Measurements from ENCODE around the gene TBL3.

Gene TBL3

DNA sequence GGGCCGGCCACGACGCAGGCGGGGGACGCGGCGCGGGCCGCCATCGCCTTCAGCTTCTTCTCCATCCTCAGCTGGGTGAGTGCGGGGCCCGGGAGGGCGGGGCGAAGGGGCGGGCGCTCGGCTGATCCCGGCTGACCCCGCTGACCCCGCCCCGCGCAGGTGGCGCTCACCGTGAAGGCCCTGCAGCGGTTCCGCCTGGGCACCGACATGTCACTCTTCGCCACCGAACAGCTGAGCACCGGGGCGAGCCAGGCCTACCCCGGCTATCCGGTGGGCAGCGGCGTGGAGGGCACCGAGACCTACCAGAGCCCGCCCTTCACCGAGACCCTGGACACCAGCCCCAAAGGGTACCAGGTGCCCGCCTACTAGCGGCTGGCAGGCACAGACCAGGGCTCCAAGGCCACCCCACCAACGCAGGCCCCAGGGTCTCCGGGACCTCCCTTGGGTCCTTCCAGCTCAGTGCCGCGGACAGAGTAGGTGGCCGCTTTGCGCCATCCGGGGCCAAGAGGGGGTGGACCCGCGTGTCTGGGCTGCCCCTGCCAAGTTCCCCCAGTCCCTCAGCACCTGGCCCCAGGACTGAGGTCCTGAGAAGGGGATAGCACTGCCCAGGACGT is 21.0 kb downstream of the TBL3 start:
- DNase-seq, result no peak
- Histone ChIP-seq H3K36me3 (replicated peaks) (peaks cover 13% of the 10 kb centered on the region), H3K27me3 (replicated peaks) (peaks cover 21% of the 10 kb centered on the region), H3K27ac (no peak overlapping the region), H3K4me3 (ENCODE audit: low read depth, low read length) (no peak overlapping the region)
- in situ Hi-C loops (cut with HindIII; ENCODE audit: low pct_ligation_motif_present, low sequenced_read_pairs), result no loop called here
- TF ChIP-seq, protein P1, sequence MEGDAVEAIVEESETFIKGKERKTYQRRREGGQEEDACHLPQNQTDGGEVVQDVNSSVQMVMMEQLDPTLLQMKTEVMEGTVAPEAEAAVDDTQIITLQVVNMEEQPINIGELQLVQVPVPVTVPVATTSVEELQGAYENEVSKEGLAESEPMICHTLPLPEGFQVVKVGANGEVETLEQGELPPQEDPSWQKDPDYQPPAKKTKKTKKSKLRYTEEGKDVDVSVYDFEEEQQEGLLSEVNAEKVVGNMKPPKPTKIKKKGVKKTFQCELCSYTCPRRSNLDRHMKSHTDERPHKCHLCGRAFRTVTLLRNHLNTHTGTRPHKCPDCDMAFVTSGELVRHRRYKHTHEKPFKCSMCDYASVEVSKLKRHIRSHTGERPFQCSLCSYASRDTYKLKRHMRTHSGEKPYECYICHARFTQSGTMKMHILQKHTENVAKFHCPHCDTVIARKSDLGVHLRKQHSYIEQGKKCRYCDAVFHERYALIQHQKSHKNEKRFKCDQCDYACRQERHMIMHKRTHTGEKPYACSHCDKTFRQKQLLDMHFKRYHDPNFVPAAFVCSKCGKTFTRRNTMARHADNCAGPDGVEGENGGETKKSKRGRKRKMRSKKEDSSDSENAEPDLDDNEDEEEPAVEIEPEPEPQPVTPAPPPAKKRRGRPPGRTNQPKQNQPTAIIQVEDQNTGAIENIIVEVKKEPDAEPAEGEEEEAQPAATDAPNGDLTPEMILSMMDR (IDR thresholded peaks at IDR 0.05; ENCODE audit: low read depth, low read length, missing control alignments), result no peak

DNA sequence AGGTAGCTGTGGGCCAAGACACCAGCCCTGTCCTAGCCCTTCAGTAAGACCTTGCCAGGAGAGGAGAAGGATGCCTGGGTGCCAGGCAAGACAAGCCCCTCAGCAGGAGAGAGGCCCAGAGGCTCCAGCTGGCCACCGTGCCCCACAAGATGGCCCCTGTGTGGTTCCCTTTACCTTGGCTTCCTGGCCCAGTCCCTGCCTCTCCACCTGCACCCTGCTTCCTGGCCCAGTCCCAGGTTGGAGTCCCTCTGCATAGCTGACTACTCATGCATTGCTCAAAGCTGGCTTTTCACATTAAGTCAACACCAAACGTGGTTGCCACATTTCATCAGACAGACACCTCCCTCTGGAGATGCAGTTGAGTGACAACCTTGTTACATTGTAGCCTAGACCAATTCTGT is 21.9 kb downstream of the TBL3 start:
- TF ChIP-seq, protein P1 (IDR thresholded peaks at IDR 0.05; ENCODE audit: low read depth, low read length, missing control alignments), result no peak
- Histone ChIP-seq H3K27me3 (replicated peaks) (peaks cover 20% of the 10 kb centered on the region), H3K36me3 (replicated peaks) (peaks cover 22% of the 10 kb centered on the region), H3K4me3 (ENCODE audit: low read depth, low read length) (no peak overlapping the region), H3K27ac (no peak overlapping the region)
- no peak for DNase-seq
- in situ Hi-C loops (cut with HindIII; ENCODE audit: low pct_ligation_motif_present, low sequenced_read_pairs), result no loop called here

DNA sequence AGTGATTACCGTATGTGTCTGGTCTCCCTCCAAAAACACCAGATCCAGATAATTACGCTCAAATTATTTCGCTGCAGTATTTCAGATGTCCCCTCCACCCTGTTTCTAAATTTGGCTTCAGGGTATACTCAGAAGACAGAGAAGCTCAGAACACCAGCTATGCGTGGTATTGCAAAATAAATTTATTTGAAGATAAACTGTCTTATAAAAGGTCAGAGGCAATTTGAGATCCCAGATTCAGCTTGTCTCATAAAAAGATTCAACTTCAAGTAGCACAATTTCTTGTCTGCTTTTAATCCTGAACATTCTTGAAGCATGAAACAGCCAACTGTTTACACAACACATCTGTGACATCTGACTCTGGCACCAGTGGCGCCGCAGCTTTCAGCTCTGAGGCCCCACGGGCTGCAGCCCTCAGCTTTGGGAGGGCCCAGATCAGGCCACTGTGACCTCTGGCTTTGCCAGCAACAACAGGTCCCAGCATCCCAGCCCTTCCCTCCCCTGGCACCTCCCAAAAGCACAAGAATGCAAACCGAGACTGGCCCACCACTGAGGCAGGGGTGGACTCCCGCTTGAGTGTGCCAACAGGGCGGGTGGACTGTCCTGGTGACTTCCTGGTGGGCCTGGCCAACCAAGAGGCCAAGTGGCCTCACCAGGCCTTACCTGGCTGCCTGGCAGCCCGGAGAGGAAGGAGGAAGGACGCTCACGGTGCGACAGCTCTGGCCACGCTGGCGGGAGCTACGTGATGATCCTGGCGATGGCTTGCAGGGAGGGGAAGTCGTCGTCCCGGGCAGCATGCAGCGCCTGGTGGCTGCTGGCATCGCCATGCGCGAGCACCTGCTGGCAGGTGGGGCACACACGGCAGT is 25.9 kb downstream of the TBL3 start:
- DNase-seq, result no peak
- H3K36me3 ChIP-seq (replicated peaks), result peaks cover 60% of the 10 kb centered on the region
- TF ChIP-seq, protein P1 (IDR thresholded peaks at IDR 0.05; ENCODE audit: low read depth, low read length, missing control alignments), result no peak
- in situ Hi-C loops (cut with HindIII; ENCODE audit: low pct_ligation_motif_present, low sequenced_read_pairs), result no loop called here
- H3K27ac ChIP-seq, result no peak overlapping the region
- H3K4me3 ChIP-seq (ENCODE audit: low read depth, low read length), result no peak overlapping the region
- no peaks in the 10 kb centered on the region for H3K27me3 ChIP-seq (replicated peaks)

DNA sequence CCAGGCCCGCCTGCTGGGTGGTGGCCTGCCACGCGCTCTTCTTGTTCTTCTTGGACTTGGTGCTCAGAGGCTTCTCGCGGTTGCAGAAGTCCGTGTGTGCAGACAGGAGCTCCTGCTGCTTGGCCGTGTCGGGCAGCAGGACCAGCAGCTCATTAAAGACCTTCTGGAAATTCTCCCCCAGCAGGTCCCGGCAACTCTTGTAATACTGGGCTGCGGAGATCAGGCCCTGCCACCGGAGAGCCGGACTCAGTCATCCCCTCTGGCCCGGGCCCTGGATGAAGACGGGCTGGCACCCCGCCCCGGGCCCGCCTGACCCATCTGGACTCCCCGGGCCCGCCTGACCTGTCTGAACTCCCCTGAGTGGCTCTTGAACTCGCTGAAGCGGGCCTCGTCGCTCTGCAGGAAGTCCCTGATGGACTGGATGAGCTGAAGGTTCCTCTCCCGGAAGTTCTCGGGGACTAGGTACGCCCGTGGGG is 26.5 kb downstream of the TBL3 start:
- Histone ChIP-seq H3K27me3 (replicated peaks) (no peaks in the 10 kb centered on the region), H3K4me3 (ENCODE audit: low read depth, low read length) (no peak overlapping the region), H3K27ac (no peak overlapping the region), H3K36me3 (replicated peaks) (peaks cover 67% of the 10 kb centered on the region)
- DNase-seq, result no peak
- TF ChIP-seq, protein P1 (IDR thresholded peaks at IDR 0.05; ENCODE audit: low read depth, low read length, missing control alignments), result no peak
- in situ Hi-C loops (cut with HindIII; ENCODE audit: low pct_ligation_motif_present, low sequenced_read_pairs), result no loop called here

DNA sequence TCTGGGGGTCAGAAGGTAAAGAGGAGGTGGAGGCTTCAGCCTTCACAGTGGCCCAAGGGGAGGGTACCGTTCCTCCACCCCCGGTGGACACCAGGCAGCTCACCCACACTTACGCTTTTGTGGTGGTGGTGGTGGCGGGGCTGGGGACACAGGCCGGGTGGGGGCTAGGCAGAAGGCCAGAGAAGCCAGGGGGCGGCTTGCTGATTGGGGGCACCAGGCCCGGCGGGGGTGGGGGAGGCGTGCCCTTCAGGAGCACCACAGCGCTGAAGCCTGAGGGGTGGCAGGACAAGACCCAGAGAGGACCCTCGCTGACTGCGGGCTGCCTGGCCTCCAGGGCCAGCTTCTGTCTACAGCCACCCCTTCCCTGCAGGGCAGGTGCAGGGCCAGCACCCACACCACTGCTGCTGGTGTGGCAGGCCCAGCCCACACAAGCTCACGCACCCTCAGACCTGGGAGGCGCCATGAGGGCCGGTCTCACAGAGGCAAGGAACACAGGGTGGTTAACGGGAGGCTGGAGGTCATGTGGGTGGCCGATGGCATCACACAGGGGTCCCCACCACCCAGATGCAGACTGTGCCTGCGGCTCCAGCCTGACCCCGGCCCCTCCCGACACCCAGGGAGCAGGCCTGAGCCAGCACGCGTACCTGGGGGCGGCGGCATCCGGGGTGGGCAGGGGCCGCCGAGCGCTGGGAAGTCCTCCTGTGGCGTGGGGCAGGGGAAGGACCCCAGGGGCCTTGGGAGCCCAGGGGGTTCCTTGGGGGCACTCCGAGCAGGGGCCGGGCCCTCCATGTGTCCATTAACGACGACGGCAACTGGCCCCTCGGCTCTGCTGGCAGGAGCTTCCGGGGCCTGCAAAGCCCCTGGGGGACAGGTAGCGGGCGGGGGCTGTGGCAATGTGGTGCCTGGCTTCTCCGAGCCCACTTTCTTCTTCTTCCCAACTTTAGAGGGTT is 27.3 kb downstream of the TBL3 start:
- TF ChIP-seq, protein P1 (IDR thresholded peaks at IDR 0.05; ENCODE audit: low read depth, low read length, missing control alignments), result no peak
- in situ Hi-C loops (cut with HindIII; ENCODE audit: low pct_ligation_motif_present, low sequenced_read_pairs), result no loop called here
- Histone ChIP-seq H3K27ac (no peak overlapping the region), H3K27me3 (replicated peaks) (no peaks in the 10 kb centered on the region), H3K4me3 (ENCODE audit: low read depth, low read length) (no peak overlapping the region), H3K36me3 (replicated peaks) (peaks cover 69% of the 10 kb centered on the region)
- no peak for DNase-seq

Measured in brain microvascular endothelial cell (primary cell).